Endothelial cell of hepatic sinusoid (primary cell): ENCODE measurements around the gene CPE.
"Not testable (repeated sequence)": the region's sequence is repeated elsewhere in the genome, so short reads cannot be mapped to it uniquely, and the experiment has no call there.

Experiments
- in situ Hi-C: cut with HindIII; loops from 2 replicates; pipeline ENCODE4 v1.10.0; 2017; ENCODE audit warnings: low sequenced_read_pairs

The CPE gene

DNA sequence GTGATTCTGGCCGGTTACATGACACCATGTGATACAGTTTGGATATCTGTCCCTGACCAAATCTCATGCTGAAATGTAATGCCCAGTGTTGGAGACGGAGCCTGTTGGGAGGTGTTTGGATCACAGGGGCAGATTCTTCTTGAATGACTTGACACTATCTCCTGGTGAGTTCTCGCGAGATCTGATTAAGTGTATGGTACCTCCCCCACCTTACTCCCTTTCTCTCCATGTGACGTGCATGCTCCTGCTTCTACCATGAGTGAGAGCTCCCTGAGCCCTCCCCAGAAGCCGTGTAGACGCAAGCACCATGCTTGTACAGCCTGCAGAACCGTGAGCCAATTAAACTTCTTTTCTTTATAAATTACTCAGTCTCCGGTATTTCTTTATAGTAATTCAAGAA, 23.6 kb downstream of the CPE start:
- in situ Hi-C loops, result no loop called here

GRCh38 chr4:165403048-165403447, 24.2 kb downstream of the CPE start:
- in situ Hi-C loops, result no loop called here

GRCh38 chr4:165403637-165404036, 24.8 kb downstream of the CPE start:
- in situ Hi-C loops, result no loop called here

DNA sequence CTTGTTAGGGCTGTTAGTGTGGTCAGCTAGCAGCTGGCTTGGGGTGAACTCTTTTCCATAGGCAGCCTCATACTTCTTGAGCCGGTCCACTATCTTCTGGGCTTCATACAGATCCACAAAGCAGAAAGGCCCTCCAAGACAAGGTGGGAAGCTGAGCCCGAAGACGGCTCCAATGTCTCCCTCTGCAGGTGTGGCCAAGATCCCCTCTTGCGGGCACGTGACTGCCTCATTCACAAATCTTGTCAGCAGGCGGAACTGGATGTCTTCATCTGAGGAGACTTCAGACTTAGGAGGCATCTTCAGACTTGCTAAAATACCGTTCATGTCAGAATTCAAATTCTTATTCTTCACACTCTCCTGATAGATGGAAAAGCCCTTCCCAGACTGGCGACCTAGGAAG, 25.3 kb downstream of the CPE start:
- in situ Hi-C loops, result no loop called here

GRCh38 chr4:165404696-165405095, 25.9 kb downstream of the CPE start:
- in situ Hi-C loops, result no loop called here

GRCh38 chr4:165410214-165410613, 31.4 kb downstream of the CPE start:
- in situ Hi-C loops, result no loop called here

- in situ Hi-C loops, result no loop called here
These were observed 37.1 kb downstream of the CPE start for GRCh38 chr4:165415910-165416309.

GRCh38 chr4:165418073-165418472, 39.3 kb downstream of the CPE start:
- in situ Hi-C loops, result no loop called here

- in situ Hi-C loops, result no loop called here
These were observed 46.8 kb downstream of the CPE start for GRCh38 chr4:165425629-165426028.

GRCh38 chr4:165426331-165426730, 47.5 kb downstream of the CPE start:
- in situ Hi-C loops, result no loop called here

DNA sequence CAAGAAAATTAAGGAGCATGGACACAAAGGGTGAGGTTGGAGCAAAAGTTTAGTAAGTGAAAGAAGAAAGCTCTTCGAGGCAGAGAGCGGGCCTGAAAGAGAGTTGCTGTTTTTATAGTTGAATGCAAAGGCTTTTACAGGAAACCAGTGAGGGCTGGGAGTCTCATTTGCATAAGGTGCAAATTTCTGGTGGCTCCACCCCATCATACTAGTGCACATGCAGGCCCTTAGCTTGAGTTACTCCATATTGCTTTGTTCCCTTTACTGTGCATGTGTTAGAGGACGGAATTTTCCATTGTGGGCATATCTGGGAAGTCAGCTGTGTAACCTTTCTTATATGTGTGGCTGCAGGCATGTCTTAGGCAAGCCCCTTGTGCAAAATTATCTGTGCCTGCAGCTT, 48.0 kb downstream of the CPE start:
- in situ Hi-C loops, result no loop called here

DNA sequence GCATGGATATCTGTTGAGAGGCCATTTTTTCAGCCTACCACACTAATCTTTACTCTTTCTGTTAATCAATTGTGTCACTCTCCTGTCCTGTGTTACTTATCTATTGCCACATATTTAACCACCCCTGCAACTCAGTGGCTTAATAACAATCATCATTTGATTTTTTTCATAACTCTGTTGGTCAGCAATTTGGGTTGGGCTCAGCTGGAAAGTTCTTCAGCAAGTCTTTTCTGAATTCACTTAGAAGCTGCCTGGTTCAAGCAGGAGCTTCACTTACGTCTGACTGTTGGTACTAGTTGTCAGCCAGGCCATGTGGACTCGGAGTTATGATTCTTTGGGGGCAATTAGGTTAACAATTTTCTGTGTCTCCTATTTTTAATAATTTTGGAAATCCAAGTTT, 50.1 kb downstream of the CPE start:
- in situ Hi-C loops, result no loop called here

DNA sequence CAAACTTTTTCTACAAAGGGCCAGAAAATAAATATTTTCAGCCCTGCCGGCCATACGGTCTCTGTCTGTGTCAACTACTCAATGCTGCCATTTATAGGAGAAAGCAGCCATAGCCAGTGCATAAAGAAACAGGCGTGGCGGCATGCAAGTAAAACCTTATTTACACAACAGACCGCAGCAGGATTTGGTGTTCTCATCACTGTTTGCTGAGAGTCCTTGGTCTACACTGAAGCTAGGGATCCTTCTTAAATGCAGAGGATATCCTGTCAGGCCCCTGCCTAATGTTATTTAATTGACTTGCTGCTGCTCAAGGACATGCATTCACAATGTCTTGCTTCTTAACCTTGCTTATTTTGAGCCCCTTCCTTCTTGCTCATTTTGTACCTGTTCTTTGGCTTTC, 54.7 kb downstream of the CPE start:
- in situ Hi-C loops, result no loop called here

DNA sequence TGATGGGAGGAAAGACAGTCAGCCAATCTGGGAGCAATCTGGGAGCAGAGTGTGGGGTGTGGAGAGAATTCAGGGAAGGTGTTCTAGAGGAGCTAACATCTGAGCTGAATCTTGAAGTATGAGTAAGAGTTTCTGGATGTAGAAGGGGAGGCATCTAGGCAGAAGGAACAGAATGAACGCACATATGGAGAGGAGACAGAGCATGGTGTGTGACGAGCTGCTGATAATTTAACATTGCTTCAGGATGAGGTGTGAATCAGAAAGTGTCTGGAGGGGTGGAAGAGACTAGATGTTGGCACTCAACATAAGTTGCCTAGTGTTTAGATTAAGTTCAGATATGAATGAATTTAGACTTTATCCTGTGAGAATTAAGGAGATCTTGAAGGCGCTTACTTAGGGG, 58.9 kb downstream of the CPE start:
- in situ Hi-C loops, result no loop called here

GRCh38 chr4:165439344-165439743, 60.5 kb downstream of the CPE start:
- in situ Hi-C loops, result no loop called here

DNA sequence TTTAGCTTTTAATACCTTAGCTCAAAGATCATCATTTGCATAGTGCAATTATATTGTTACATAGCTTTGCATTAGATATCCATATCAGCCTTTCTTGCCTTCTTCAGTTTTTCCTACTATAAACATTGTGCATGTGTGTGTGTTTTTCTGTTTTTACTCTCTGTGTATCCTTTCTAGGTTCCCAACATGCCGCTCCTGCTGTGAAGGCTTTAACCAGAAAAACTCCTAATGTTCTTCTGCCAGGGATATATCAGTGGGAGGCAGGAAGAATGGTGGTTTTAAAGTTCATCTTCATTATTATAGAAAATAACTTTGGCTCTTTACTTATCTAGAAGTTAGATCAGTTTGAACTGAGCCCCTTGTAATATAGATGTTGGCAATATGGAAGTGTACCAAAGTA, 61.2 kb downstream of the CPE start:
- in situ Hi-C loops, result no loop called here

DNA sequence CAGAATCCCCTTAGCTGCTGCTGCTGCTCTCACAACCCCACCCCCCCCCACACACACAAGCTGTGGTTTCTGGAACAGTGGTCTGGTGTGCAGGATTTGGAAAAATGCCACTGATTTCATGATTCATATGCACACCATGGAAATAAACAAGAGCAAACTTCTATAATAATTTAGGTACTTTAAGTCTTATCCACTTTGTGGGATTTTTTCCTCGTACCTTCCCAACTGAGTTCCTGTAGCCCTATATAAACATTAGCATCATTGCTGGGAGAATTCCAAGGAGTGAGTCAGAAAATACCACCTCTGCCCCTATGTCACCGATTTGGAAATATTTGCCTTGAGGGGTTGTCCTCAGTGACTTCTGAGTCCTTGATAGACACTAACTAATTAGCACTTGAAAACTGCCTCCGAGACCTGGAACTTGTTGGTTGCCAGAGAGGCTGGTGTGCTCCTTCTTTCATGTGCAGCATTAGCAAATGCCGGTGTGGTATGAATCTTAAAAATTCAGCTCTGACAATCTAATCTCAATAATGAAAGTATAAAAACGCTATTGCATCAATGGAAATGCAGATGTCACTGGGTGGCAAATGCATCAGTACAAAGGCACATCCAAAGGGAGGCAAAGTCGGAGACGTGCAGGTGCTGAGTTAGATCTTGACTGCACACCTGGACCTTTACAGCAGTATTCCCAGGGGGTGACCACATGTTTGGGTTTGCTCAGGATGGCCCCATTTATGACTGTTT, 61.8 kb downstream of the CPE start:
- in situ Hi-C loops, result no loop called here

GRCh38 chr4:165443276-165443675, 64.5 kb downstream of the CPE start:
- in situ Hi-C loops, result no loop called here

GRCh38 chr4:165448700-165449099, 69.9 kb downstream of the CPE start:
- in situ Hi-C loops, result no loop called here

DNA sequence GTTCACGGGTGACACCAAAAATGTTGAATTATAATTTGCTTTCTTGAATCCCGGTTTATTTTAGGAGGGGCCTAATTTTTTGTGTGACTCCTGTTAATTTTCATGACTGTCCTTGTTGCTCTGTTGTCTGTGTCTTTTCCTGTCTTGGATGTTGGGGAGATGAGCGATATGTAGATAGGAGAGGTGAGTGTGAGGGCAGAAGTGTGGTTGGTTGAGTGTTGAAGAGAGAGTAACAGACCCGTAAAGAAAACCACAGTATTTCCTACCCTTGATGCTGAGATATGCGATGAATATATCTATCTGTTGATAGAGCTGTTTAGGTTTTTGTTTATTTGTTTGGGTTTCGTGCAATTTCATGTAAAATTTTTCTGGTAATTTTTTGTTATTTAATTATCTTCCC, 70.5 kb downstream of the CPE start:
- in situ Hi-C loops, result no loop called here

DNA sequence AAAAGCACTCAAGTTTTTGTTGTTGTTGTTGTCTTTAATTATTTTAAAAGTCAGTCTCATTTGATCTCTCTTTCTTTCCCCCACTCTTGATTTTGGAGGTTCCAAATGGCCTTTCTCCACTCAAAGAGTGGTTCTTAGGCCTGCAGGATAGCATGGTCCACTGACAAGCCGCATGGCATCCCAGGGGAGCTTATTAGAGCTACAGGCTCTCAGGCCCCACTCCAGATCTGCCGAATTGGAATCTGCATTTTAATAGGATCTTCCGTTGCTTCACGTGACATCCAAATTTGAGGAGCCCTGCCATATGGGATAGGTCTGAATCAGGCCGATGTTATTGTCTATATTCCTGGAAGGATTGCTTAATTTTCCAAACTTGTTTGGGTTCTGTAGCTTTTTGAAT, 72.1 kb downstream of the CPE start:
- in situ Hi-C loops, result no loop called here

- in situ Hi-C loops, result not testable (repeated sequence)
These were observed 74.3 kb downstream of the CPE start for GRCh38 chr4:165453140-165453539.

DNA sequence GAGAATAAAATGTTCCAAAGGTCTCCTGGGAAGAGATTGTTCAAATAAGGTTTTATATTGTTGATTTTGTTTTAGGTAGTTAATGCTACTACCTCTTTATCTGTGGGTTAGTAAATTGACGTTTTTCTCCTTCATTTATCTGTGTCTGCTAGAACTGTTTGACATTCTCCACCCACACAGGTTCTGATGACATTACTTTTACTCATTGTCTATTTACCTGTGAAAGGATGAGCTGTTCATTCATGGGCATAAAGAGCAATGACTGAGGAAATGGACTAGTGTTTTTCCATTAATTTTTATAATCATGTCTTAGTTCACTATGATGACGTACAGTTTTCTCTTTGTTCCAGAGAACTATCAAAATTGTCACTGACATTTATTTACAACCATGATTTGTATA, 75.6 kb downstream of the CPE start:
- in situ Hi-C loops, result no loop called here
